T47D (cell line): ENCODE data around the gene PPP2R3B.

Source experiments
- DNase-seq, 2 experiments: peaks; one replicate each; pipeline versions ENCODE4 v3.0.0 to v3.0.0-alpha.2; 2011 to 2012; ENCODE audit warnings: low read depth in 1 of 2, low spot score in 1 of 2
- JUND ChIP-seq: IDR thresholded peaks from 2 replicates; pipeline ENCODE4 v1.6.1; 2012; ENCODE audit warnings: low read depth
- in situ Hi-C: cut with HindIII; loops from 2 replicates; pipeline ENCODE4 v1.10.0; 2016; ENCODE audit warnings: low sequenced_read_pairs, low pct_unique_long_range_greater_than_20kb

Gene PPP2R3B

GRCh38 chrX:372856-373640 is 13.7 kb downstream of the PPP2R3B start:
- DNase-seq, result no peak
- TF ChIP-seq JUND, result no peak
- in situ Hi-C loops, result no loop called here

GRCh38 chrX:371907-372306 is 14.8 kb downstream of the PPP2R3B start:
- no peak for DNase-seq
- in situ Hi-C loops, result no loop called here
- TF ChIP-seq JUND, result no peak

GRCh38 chrX:370963-371745 is 15.6 kb downstream of the PPP2R3B start:
- TF ChIP-seq JUND, result no peak
- no peak for DNase-seq
- in situ Hi-C loops, result no loop called here

GRCh38 chrX:370244-370962 is 16.3 kb downstream of the PPP2R3B start:
- TF ChIP-seq JUND, result no peak
- in situ Hi-C loops, result no loop called here
- DNase-seq, result no peak

- in situ Hi-C loops, result no loop called here
- TF ChIP-seq JUND, result no peak
- DNase-seq, result no peak
These were observed 17.1 kb downstream of the PPP2R3B start for GRCh38 chrX:369563-370101.

- no peak for DNase-seq
- TF ChIP-seq JUND, result no peak
- in situ Hi-C loops, result no loop called here
These were observed 17.7 kb downstream of the PPP2R3B start for GRCh38 chrX:368811-369562.

- in situ Hi-C loops, result no loop called here
- no peak for DNase-seq
- no peak for TF ChIP-seq JUND
These were observed 18.8 kb downstream of the PPP2R3B start for GRCh38 chrX:367866-368265.

- no peak for TF ChIP-seq JUND
- in situ Hi-C loops, result no loop called here
These were observed 19.4 kb downstream of the PPP2R3B start for GRCh38 chrX:367349-367748.

GRCh38 chrX:363621-364375 is 22.9 kb downstream of the PPP2R3B start:
- no peak for TF ChIP-seq JUND
- no peak for DNase-seq
- in situ Hi-C loops, result no loop called here

More at GRCh38 chrX:367349-367748, 19.4 kb downstream of the PPP2R3B start:
- no peak for DNase-seq

GRCh38 chrX:362937-363620 is 23.6 kb downstream of the PPP2R3B start:
- TF ChIP-seq JUND, result no peak
- in situ Hi-C loops, result no loop called here
- no peak for DNase-seq

- no peak for TF ChIP-seq JUND
- in situ Hi-C loops, result no loop called here
- DNase-seq, result no peak
These were observed 24.4 kb downstream of the PPP2R3B start for GRCh38 chrX:362351-362750.
